PC-9 (cell line): Measurements from ENCODE around the gene ALDH18A1. TPM values are rescaled to one million over a fixed set of nuclear protein-coding genes. Genes with fewer than 3 reads are reported as not detected.
A peak's percentile ranks its signal among the peaks of the same experiment; 100 is the strongest.
"Not testable (repeated sequence)": the region's sequence is repeated elsewhere in the genome, so short reads cannot be mapped to it uniquely, and the experiment has no call there.

Experiments used
- BruUV-seq: library from RNA; stranded (reverse); fragments of 400-500 nt; replicated peaks from 2 replicates; lab custom pipeline; 2021; lab: Mats Ljungman, UMichigan
- CTCF ChIA-PET: fragments of 300-600 bp; sonication (Branson Sonifier 250); formaldehyde crosslinking; loops from one replicate; lab custom pipeline; 2022; ENCODE audit warnings: antibody characterized with exemption; lab: Charles Lee
- POLR2A ChIA-PET: fragments of 300-600 bp; sonication (Branson Sonifier 250); formaldehyde crosslinking; loops from one replicate; lab custom pipeline; 2022; ENCODE audit warnings: antibody characterized with exemption; ENCODE audit not compliant: unreplicated experiment; lab: Charles Lee
- DNase-seq, 2 experiments: peaks; one replicate each; pipeline versions ENCODE4 v3.0.0 to v3.0.0-alpha.2; 2015 to 2022; ENCODE audit warnings: mixed read lengths in 1 of 2
- H2AFZ ChIP-seq: fragments of 200-600 bp; sonication (generic); 2 replicates; pipeline ENCODE4 v1.8.1; 2017; ENCODE audit warnings: antibody characterized with exemption
- H3F3A ChIP-seq: fragments of 200-600 bp; sonication (generic); 2 replicates; pipeline ENCODE4 v1.8.1; 2017; ENCODE audit warnings: antibody characterized with exemption, mild to moderate bottlenecking, low read depth; ENCODE audit not compliant: insufficient read depth
- H3K27ac ChIP-seq: fragments of 200-600 bp; sonication (generic); 2 replicates; pipeline ENCODE4 v1.6.1; 2016; ENCODE audit warnings: mixed run types
- H3K27me3 ChIP-seq: fragments of 200-600 bp; sonication (generic); 2 replicates; pipeline ENCODE4 v1.6.1; 2016; ENCODE audit warnings: low read depth, mixed run types; ENCODE audit not compliant: insufficient read depth
- H3K36me3 ChIP-seq: fragments of 200-600 bp; sonication (generic); 2 replicates; pipeline ENCODE4 v1.6.1; 2016; ENCODE audit warnings: low read depth, mixed run types
- H3K4me1 ChIP-seq: fragments of 200-600 bp; sonication (generic); replicated peaks from 2 replicates; pipeline ENCODE4 v1.6.1; 2016; ENCODE audit warnings: mixed run types; ENCODE audit not compliant: insufficient read depth
- H3K4me2 ChIP-seq: fragments of 200-600 bp; sonication (generic); 2 replicates; pipeline ENCODE4 v1.6.1; 2017; ENCODE audit warnings: mixed run types
- H3K4me3 ChIP-seq: fragments of 200-600 bp; sonication (generic); 2 replicates; pipeline ENCODE4 v1.6.1; 2016; ENCODE audit warnings: mixed run types
- H3K79me2 ChIP-seq: fragments of 200-600 bp; sonication (generic); 2 replicates; pipeline ENCODE4 v1.6.1; 2017; ENCODE audit warnings: low read depth, mixed run types
- H3K9me2 ChIP-seq: fragments of 200-600 bp; sonication (generic); 2 replicates; pipeline ENCODE4 v1.8.1; 2017; ENCODE audit warnings: mild to moderate bottlenecking; ENCODE audit not compliant: insufficient read depth
- H3K9me3 ChIP-seq: fragments of 200-600 bp; sonication (generic); 2 replicates; pipeline ENCODE4 v1.8.1; 2016; ENCODE audit warnings: low read depth; ENCODE audit not compliant: insufficient read depth
- H4K20me1 ChIP-seq: fragments of 200-600 bp; sonication (generic); 2 replicates; pipeline ENCODE4 v1.8.1; 2017; ENCODE audit not compliant: insufficient read depth
- CTCF ChIP-seq: fragments of 200-600 bp; sonication (generic); conservative IDR thresholded peaks from 2 replicates; pipeline ENCODE4 v1.6.1; 2017; ENCODE audit warnings: mixed run types, antibody characterized with exemption, mild to moderate bottlenecking, moderate library complexity
- EZH2 ChIP-seq: fragments of 200-600 bp; sonication (generic); IDR thresholded peaks from 2 replicates; pipeline ENCODE4 v1.8.0; 2017; ENCODE audit warnings: antibody characterized with exemption, low read depth
- intact Hi-C: fragments of 100-400 bp; cut with micrococcal nuclease; formaldehyde crosslinking; loops from one replicate; pipeline ENCODE4 v1.10.0; 2022; ENCODE audit not compliant: unreplicated experiment
- total RNA-seq: library from RNA; stranded (reverse); gene quantifications from 2 replicates; pipeline ENCODE4 v1.2.3, GENCODE V29; 2021

ALDH18A1 gene
- total RNA-seq, 1 experiment from 2014 or later: 35.3 TPM

DNA sequence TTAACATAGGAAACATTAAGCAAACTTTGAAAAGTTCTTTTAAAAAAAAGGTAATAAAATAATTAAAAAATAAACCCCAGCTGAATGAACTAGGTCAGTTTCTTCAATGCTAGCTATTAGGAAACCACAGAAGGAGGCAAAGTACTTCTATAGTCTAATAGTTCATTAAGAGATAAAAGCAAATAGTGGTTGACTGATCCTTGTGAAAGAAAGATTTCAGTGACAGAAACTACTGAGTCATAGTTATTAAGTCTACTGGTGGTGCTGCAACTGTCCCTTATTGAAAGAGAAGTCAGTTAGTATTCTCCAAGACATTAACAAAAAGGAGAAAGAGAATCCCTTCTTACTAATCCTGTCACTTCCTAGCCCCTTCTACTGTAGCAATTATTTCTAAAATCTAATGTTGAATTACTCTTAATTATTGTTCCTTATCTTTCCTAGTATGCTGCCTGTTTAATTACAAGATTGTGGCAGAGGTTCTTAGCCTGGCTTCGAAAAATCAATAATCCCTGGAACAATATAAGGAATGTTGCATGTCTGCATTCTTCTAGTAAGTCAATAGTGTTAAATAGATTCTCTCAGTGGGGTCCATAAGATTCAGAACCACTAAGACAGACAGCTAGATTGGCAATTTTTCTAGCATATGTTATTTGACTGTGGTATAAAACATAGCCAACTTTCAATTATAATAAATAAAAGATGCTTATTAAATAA is 19.0 kb upstream of the ALDH18A1 start:
- H2AFZ ChIP-seq: no peak overlapping the region
- no peaks in the 10 kb centered on the region; the same call in 1 of the 2 replicates for H3K36me3 ChIP-seq
- peak overlapping the region; percentile 89 for H3K27ac ChIP-seq
- H3K9me3 ChIP-seq: no peaks in the 10 kb centered on the region
- no peaks in the 10 kb centered on the region for H3K9me2 ChIP-seq
- H3K4me2 ChIP-seq: peak overlapping the region; percentile 74
- POLR2A ChIA-PET: no interaction called here
- H3F3A ChIP-seq: peaks cover 11% of the 10 kb centered on the region
- no TSS peak for BruUV-seq
- CTCF ChIA-PET: no interaction called here
- H3K27me3 ChIP-seq: no peaks in the 10 kb centered on the region
- no peaks in the 10 kb centered on the region for H3K79me2 ChIP-seq
- intact Hi-C loops: no loop called here
- TF ChIP-seq EZH2: no peak
- TF ChIP-seq CTCF: no peak
- H4K20me1 ChIP-seq: no peaks in the 10 kb centered on the region
- H3K4me3 ChIP-seq: peak overlapping the region; percentile 19; the same call in 1 of the 2 replicates
- peak in 1 of 2 experiments; percentile 81 for DNase-seq
- peaks cover 26% of the 10 kb centered on the region for H3K4me1 ChIP-seq

GRCh38 chr10:95674643-95675042 is 18.1 kb upstream of the ALDH18A1 start:
- peaks cover 11% of the 10 kb centered on the region for H3F3A ChIP-seq
- TF ChIP-seq CTCF: no peak
- TF ChIP-seq EZH2: no peak
- H4K20me1 ChIP-seq: no peaks in the 10 kb centered on the region
- no peak for DNase-seq
- H3K27ac ChIP-seq: peak overlapping the region; percentile 89
- no peaks in the 10 kb centered on the region for H3K79me2 ChIP-seq
- H3K9me3 ChIP-seq: no peaks in the 10 kb centered on the region
- peaks cover 26% of the 10 kb centered on the region for H3K4me1 ChIP-seq
- peak overlapping the region; percentile 74 for H3K4me2 ChIP-seq
- ChIA-PET POLR2A (no interaction called here), CTCF (no interaction called here)
- H3K9me2 ChIP-seq: no peaks in the 10 kb centered on the region
- H2AFZ ChIP-seq: no peak overlapping the region
- no peak overlapping the region for H3K4me3 ChIP-seq
- BruUV-seq: no TSS peak
- intact Hi-C loops: no loop called here
- H3K36me3 ChIP-seq: no peaks in the 10 kb centered on the region; the same call in 1 of the 2 replicates
- no peaks in the 10 kb centered on the region for H3K27me3 ChIP-seq

DNA sequence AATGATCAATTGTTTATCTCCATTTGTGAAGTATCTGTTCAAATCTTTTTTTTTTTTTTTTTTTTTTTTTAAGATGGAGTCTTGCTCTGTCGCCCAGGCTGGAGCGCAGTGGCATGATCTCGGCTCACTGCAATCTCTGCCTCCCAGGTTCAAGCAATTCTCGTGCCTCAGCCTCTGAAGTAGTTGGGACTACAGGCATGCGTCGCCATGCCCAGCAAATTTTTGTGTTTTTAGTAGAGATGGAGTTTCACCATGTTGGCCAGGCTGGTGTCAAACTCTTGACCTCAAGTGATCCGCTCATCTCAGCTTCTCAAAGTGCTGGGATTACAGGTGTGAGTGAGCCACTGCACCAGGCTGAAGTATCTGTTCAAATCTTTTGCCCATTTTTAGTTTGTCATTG is 16.1 kb upstream of the ALDH18A1 start:
- intact Hi-C loops, H3K27ac ChIP-seq, H3K9me2 ChIP-seq, POLR2A ChIA-PET, H3K36me3 ChIP-seq, H3K79me2 ChIP-seq, H4K20me1 ChIP-seq, H3K9me3 ChIP-seq, H3K27me3 ChIP-seq, DNase-seq, BruUV-seq, H3K4me2 ChIP-seq, H2AFZ ChIP-seq, H3K4me3 ChIP-seq: not testable (repeated sequence)
- H3K4me1 ChIP-seq: peaks cover 26% of the 10 kb centered on the region
- CTCF ChIA-PET: interaction anchor here (1.2 kb wide), 1 partner anchor 21 kb away, joined by 4 read pairs; the partner anchor contains the start of gene TCTN3
- H3F3A ChIP-seq: peaks cover 11% of the 10 kb centered on the region
